B cell (primary cell): ENCODE data around the gene MYH11.

ENCODE experiments used
- EZH2 ChIP-seq: IDR thresholded peaks from 2 replicates; pipeline ENCODE4 v1.6.1; 2012; ENCODE audit warnings: borderline replicate concordance, low read depth, mild to moderate bottlenecking, moderate library complexity, low read length; ENCODE audit not compliant: insufficient read depth, poor library complexity, severe bottlenecking
- TF ChIP-seq, protein P1 (sequence below): fragments of 200-600 bp; IDR thresholded peaks from one replicate; pipeline ENCODE4 v1.8.0; 2022; ENCODE audit warnings: antibody characterized with exemption, mild to moderate bottlenecking

- TF ChIP-seq, protein P1, sequence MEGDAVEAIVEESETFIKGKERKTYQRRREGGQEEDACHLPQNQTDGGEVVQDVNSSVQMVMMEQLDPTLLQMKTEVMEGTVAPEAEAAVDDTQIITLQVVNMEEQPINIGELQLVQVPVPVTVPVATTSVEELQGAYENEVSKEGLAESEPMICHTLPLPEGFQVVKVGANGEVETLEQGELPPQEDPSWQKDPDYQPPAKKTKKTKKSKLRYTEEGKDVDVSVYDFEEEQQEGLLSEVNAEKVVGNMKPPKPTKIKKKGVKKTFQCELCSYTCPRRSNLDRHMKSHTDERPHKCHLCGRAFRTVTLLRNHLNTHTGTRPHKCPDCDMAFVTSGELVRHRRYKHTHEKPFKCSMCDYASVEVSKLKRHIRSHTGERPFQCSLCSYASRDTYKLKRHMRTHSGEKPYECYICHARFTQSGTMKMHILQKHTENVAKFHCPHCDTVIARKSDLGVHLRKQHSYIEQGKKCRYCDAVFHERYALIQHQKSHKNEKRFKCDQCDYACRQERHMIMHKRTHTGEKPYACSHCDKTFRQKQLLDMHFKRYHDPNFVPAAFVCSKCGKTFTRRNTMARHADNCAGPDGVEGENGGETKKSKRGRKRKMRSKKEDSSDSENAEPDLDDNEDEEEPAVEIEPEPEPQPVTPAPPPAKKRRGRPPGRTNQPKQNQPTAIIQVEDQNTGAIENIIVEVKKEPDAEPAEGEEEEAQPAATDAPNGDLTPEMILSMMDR, result no peak
- no peak for TF ChIP-seq EZH2
These were observed 10.3 kb downstream of the MYH11 start for GRCh38 chr16:15846510-15846909.
